ENCODE results near the gene MKI67. TPM values are rescaled to one million over a fixed set of nuclear protein-coding genes. Genes with fewer than 3 reads are reported as not detected.

The MKI67 gene
- total RNA-seq, 1 donor from 2014 or later = 15.4 TPM

- DNase-seq (ENCODE audit: low read depth in 2 of 2) = no peak
These were observed 60.2 kb downstream of the MKI67 start for GRCh38 chr10:128065881-128066534.

GRCh38 chr10:128064970-128065580 is 61.1 kb downstream of the MKI67 start:
- DNase-seq (ENCODE audit: low read depth in 2 of 2) = no peak

GRCh38 chr10:128064108-128064969 is 61.9 kb downstream of the MKI67 start:
- peak in 1 of 2 donors; percentile 52 for DNase-seq (ENCODE audit: low read depth in 2 of 2)

- no peak for DNase-seq (ENCODE audit: low read depth in 2 of 2)
These were observed 62.5 kb downstream of the MKI67 start for GRCh38 chr10:128063736-128064107.

- peak; percentile 61 for DNase-seq (ENCODE audit: low read depth in 2 of 2)
These were observed 63.2 kb downstream of the MKI67 start for GRCh38 chr10:128062881-128063563.

- peak; percentile 52 to 63 for DNase-seq (ENCODE audit: low read depth in 2 of 2)
These were observed 63.8 kb downstream of the MKI67 start for GRCh38 chr10:128062331-128062880.

- peak; percentile 81 to 86 for DNase-seq (ENCODE audit: low read depth in 2 of 2)
These were observed 64.6 kb downstream of the MKI67 start for GRCh38 chr10:128061306-128062300.

GRCh38 chr10:128060341-128061250 is 65.6 kb downstream of the MKI67 start:
- DNase-seq (ENCODE audit: low read depth in 2 of 2) = no peak

GRCh38 chr10:128059982-128060293 is 66.3 kb downstream of the MKI67 start:
- DNase-seq (ENCODE audit: low read depth in 2 of 2) = no peak

- no peak for DNase-seq (ENCODE audit: low read depth in 2 of 2)
These were observed 66.8 kb downstream of the MKI67 start for GRCh38 chr10:128059266-128059981.

GRCh38 chr10:128058750-128059134 is 67.5 kb downstream of the MKI67 start:
- DNase-seq (ENCODE audit: low read depth in 2 of 2) = no peak

GRCh38 chr10:128058106-128058749 is 68.0 kb downstream of the MKI67 start:
- no peak for DNase-seq (ENCODE audit: low read depth in 2 of 2)

- DNase-seq (ENCODE audit: low read depth in 2 of 2) = no peak
These were observed 69.7 kb downstream of the MKI67 start for GRCh38 chr10:128056303-128057050.

- no peak for DNase-seq (ENCODE audit: low read depth in 2 of 2)
These were observed 71.0 kb downstream of the MKI67 start for GRCh38 chr10:128055061-128055868.

GRCh38 chr10:128054163-128054970 is 71.9 kb downstream of the MKI67 start:
- DNase-seq (ENCODE audit: low read depth in 2 of 2) = no peak

GRCh38 chr10:128053356-128053755 is 72.9 kb downstream of the MKI67 start:
- no peak for DNase-seq (ENCODE audit: low read depth in 2 of 2)

Measured in dermis microvascular lymphatic vessel endothelial cell (primary cell).